GM23248 (cell line): ENCODE measurements around the gene GTF2IRD1. TPM values are rescaled to one million over a fixed set of nuclear protein-coding genes. Genes with fewer than 3 reads are reported as not detected.

Experiments used
- DNase-seq: peaks from one replicate; pipeline ENCODE4 v3.0.0-alpha.2; 2015
- H2AFZ ChIP-seq: fragments of 200-600 bp; sonication (generic); 2 replicates; pipeline ENCODE4 v1.6.1; 2016; ENCODE audit warnings: antibody characterized with exemption
- H3F3A ChIP-seq: fragments of 200-600 bp; sonication (generic); 2 replicates; pipeline ENCODE4 v1.6.1; 2016; ENCODE audit warnings: mild to moderate bottlenecking, antibody characterized with exemption, mixed run types; ENCODE audit not compliant: insufficient read depth
- H3K27ac ChIP-seq: fragments of 200-600 bp; sonication (generic); 2 replicates; pipeline ENCODE4 v1.5.1; 2016; ENCODE audit warnings: mild to moderate bottlenecking
- H3K27me3 ChIP-seq: fragments of 200-600 bp; sonication (generic); replicated peaks from 2 replicates; pipeline ENCODE4 v1.6.1; 2016; ENCODE audit warnings: mild to moderate bottlenecking; ENCODE audit not compliant: insufficient read depth
- H3K36me3 ChIP-seq: fragments of 200-600 bp; sonication (generic); 2 replicates; pipeline ENCODE4 v1.6.1; 2016; ENCODE audit warnings: low read depth, mild to moderate bottlenecking
- H3K4me1 ChIP-seq: fragments of 200-600 bp; sonication (generic); 2 replicates; pipeline ENCODE4 v1.6.1; 2016; ENCODE audit warnings: mild to moderate bottlenecking; ENCODE audit not compliant: insufficient read depth
- H3K4me2 ChIP-seq: fragments of 200-600 bp; sonication (generic); one replicate; pipeline ENCODE4 v1.6.1; 2016; ENCODE audit warnings: mild to moderate bottlenecking; ENCODE audit not compliant: unreplicated experiment
- H3K4me3 ChIP-seq: fragments of 200-600 bp; sonication (generic); 2 replicates; pipeline ENCODE4 v1.5.1; 2016; ENCODE audit warnings: mild to moderate bottlenecking
- H3K79me2 ChIP-seq: fragments of 200-600 bp; sonication (generic); 2 replicates; pipeline ENCODE4 v1.6.1; 2016; ENCODE audit warnings: mild to moderate bottlenecking; ENCODE audit not compliant: insufficient read depth
- H3K9ac ChIP-seq: fragments of 200-600 bp; sonication (generic); 2 replicates; pipeline ENCODE4 v1.6.1; 2016; ENCODE audit warnings: mild to moderate bottlenecking
- H3K9me2 ChIP-seq: fragments of 200-600 bp; sonication (generic); 2 replicates; pipeline ENCODE4 v1.6.1; 2016; ENCODE audit warnings: mixed run types, mild to moderate bottlenecking, moderate library complexity; ENCODE audit not compliant: insufficient read depth
- H3K9me3 ChIP-seq: fragments of 200-600 bp; sonication (generic); one replicate; pipeline ENCODE4 v1.6.1; 2017; ENCODE audit warnings: low read depth
- H4K20me1 ChIP-seq: fragments of 200-600 bp; sonication (generic); 2 replicates; pipeline ENCODE4 v1.6.0; 2016; ENCODE audit not compliant: insufficient read depth
- EZH2 ChIP-seq: fragments of 200-600 bp; sonication (generic); IDR thresholded peaks from 2 replicates; pipeline ENCODE4 v1.6.1; 2018; ENCODE audit warnings: antibody characterized with exemption, mild to moderate bottlenecking; ENCODE audit not compliant: insufficient read depth, poor library complexity, severe bottlenecking
- EZH2phosphoT487 ChIP-seq: fragments of 200-600 bp; sonication (generic); IDR thresholded peaks from 2 replicates; pipeline ENCODE4 v1.6.1; 2018; ENCODE audit warnings: antibody characterized with exemption, moderate library complexity, mild to moderate bottlenecking, low read depth; ENCODE audit not compliant: insufficient read depth
- WGBS, 2 experiments: methylation state at CpG; one replicate each; pipeline ENCODE4 v1.1.6; 2015 to 2017; ENCODE audit warnings: low lambda C conversion rate in 2 of 2, low coverage in 1 of 2; ENCODE audit errors: missing lambda C conversion rate in 2 of 2; 5-methylcytosine and 5-hydroxymethylcytosine counted together
- in situ Hi-C: fragments of 300-500 bp; cut with MboI; formaldehyde crosslinking; loops from 2 replicates; pipeline ENCODE4 v1.15.0; 2020
- polyA plus RNA-seq: library from polyadenylated mRNA; unstranded; fragments of >200 nt; fragmentation: Nextera tagmentation; extraction: Ambion mirVana; gene quantifications from 2 replicates; pipeline ENCODE4 v1.2.1, GENCODE V29; 2016
- total RNA-seq: library from RNA; depleted of rRNA; stranded (reverse); fragments of >200 nt; shearing (Covaris generic); gene quantifications from 2 replicates; pipeline ENCODE4 v1.2.3, GENCODE V29; 2014

GTF2IRD1 gene
- total and polyA plus RNA-seq, 2 experiments from 2014 or later = 3.7 to 6.6 TPM

- Histone ChIP-seq H3K9ac (no peak overlapping the region), H3K4me1 (peaks cover 13% of the 10 kb centered on the region), H3K9me3 (no peaks in the 10 kb centered on the region), H3F3A (peaks cover 4% of the 10 kb centered on the region; the same call in 1 of the 2 replicates), H3K36me3 (no peaks in the 10 kb centered on the region), H2AFZ (no peak overlapping the region), H3K9me2 (no peaks in the 10 kb centered on the region), H3K27me3 (no peaks in the 10 kb centered on the region), H3K79me2 (no peaks in the 10 kb centered on the region), H3K4me3 (no peak overlapping the region), H4K20me1 (no peaks in the 10 kb centered on the region), H3K4me2 (no peak overlapping the region), H3K27ac (0 out of 2 replicates have a peak overlapping the region, but pooled peaks have one; percentile 31)
- WGBS, 2 experiments = 28 to 29% methylated on average over 1 of the region's 1 CpG
- in situ Hi-C loops = no loop called here
- TF ChIP-seq EZH2phosphoT487 (no peak), EZH2 (no peak)
- peak; percentile 93 for DNase-seq
These were observed 144.9 kb downstream of the GTF2IRD1 start for GRCh38 chr7:74598558-74598957.

- Histone ChIP-seq H3K9me2 (no peaks in the 10 kb centered on the region), H3K9me3 (no peaks in the 10 kb centered on the region), H4K20me1 (no peaks in the 10 kb centered on the region), H2AFZ (no peak overlapping the region), H3K27me3 (no peaks in the 10 kb centered on the region), H3K36me3 (no peaks in the 10 kb centered on the region), H3K79me2 (no peaks in the 10 kb centered on the region), H3F3A (peaks cover 6% of the 10 kb centered on the region; the same call in 1 of the 2 replicates), H3K27ac (no peak overlapping the region), H3K4me1 (peaks cover 13% of the 10 kb centered on the region), H3K4me3 (no peak overlapping the region), H3K4me2 (no peak overlapping the region), H3K9ac (no peak overlapping the region)
- WGBS, 2 experiments = 85 to 93% methylated on average over 4 of the region's 4 CpGs
- DNase-seq = no peak
- no peak for TF ChIP-seq EZH2phosphoT487
- in situ Hi-C loops = no loop called here
These were observed 145.5 kb downstream of the GTF2IRD1 start for GRCh38 chr7:74599244-74599643.

GRCh38 chr7:74604326-74605020 lies 150.8 kb downstream of the GTF2IRD1 start:
- in situ Hi-C loops = no loop called here
- Histone ChIP-seq H3K27ac (no peak overlapping the region), H3K4me3 (no peak overlapping the region), H3K9me2 (no peaks in the 10 kb centered on the region), H3K9ac (no peak overlapping the region), H3K9me3 (no peaks in the 10 kb centered on the region), H2AFZ (no peak overlapping the region), H3K4me1 (peaks cover 7% of the 10 kb centered on the region), H3K79me2 (no peaks in the 10 kb centered on the region), H3K27me3 (no peaks in the 10 kb centered on the region), H3K36me3 (no peaks in the 10 kb centered on the region), H4K20me1 (no peaks in the 10 kb centered on the region), H3K4me2 (no peak overlapping the region), H3F3A (peaks cover 6% of the 10 kb centered on the region; the same call in 1 of the 2 replicates)
- peak; percentile 69 for DNase-seq
- WGBS, 2 experiments = 60 to 64% methylated on average over 7 of the region's 7 CpGs
- TF ChIP-seq EZH2phosphoT487 = no peak
- TF ChIP-seq EZH2 = no peak

GRCh38 chr7:74606101-74606908 lies 152.6 kb downstream of the GTF2IRD1 start:
- Histone ChIP-seq H3F3A (peaks cover 6% of the 10 kb centered on the region; the same call in 1 of the 2 replicates), H3K9ac (peak overlapping the region; percentile 47; the same call in 1 of the 2 replicates), H3K4me3 (peak overlapping the region; percentile 23), H3K79me2 (no peaks in the 10 kb centered on the region), H3K27me3 (no peaks in the 10 kb centered on the region), H3K36me3 (no peaks in the 10 kb centered on the region), H3K9me3 (no peaks in the 10 kb centered on the region), H2AFZ (peak overlapping the region; percentile 73), H3K4me1 (peaks cover 7% of the 10 kb centered on the region), H4K20me1 (no peaks in the 10 kb centered on the region), H3K4me2 (peak overlapping the region; percentile 44), H3K9me2 (no peaks in the 10 kb centered on the region), H3K27ac (no peak overlapping the region)
- 8 to 18% methylated on average over 37 to 42 of the region's 51 CpGs for WGBS, 2 experiments
- peak; percentile 65 for DNase-seq
- no peak for TF ChIP-seq EZH2phosphoT487
- no peak for TF ChIP-seq EZH2
- in situ Hi-C loops = no loop called here
